Keratinocyte (primary cell): ENCODE measurements around the gene EEF1G. TPM values are rescaled to one million over a fixed set of nuclear protein-coding genes. Genes with fewer than 3 reads are reported as not detected.

Experiments
- DNase-seq: peaks from one replicate; pipeline ENCODE4 v3.0.0-alpha.2; 2011; ENCODE audit warnings: low read depth, missing footprints, low spot score
- FAIRE-seq: peaks from 2 replicates; lab custom pipeline; 2011; peaks lifted over from hg19 to GRCh38; lab: Jason Lieb, UNC
- H2AFZ ChIP-seq: 2 replicates; pipeline ENCODE4 v1.6.0; 2012; ENCODE audit warnings: low read length, control low read depth, inconsistent platforms; ENCODE audit not compliant: control insufficient read depth
- H3K27ac ChIP-seq: 2 replicates; pipeline ENCODE4 v1.5.1; 2011; ENCODE audit warnings: low read length; ENCODE audit not compliant: control insufficient read depth, insufficient read depth
- H3K27me3 ChIP-seq: 3 replicates; pipeline ENCODE4 v1.6.0; 2011; ENCODE audit warnings: low read length; ENCODE audit not compliant: control insufficient read depth, insufficient read depth; ENCODE audit errors: extremely low read depth
- H3K36me3 ChIP-seq, 2 experiments: 2 replicates in 1 of 2; 3 replicates in 1 of 2; pipeline ENCODE4 v1.5.1; 2011; ENCODE audit warnings: low read length in 2 of 2, mild to moderate bottlenecking in 1 of 2; ENCODE audit not compliant: control insufficient read depth in 2 of 2, insufficient read depth in 2 of 2; ENCODE audit errors: extremely low read depth in 1 of 2
- H3K4me1 ChIP-seq: 3 replicates; pipeline ENCODE4 v1.5.1; 2011; ENCODE audit warnings: low read length; ENCODE audit not compliant: control insufficient read depth, insufficient read depth; ENCODE audit errors: extremely low read depth
- H3K4me2 ChIP-seq: 3 replicates; pipeline ENCODE4 v1.6.0; 2011; ENCODE audit warnings: low read depth, low read length; ENCODE audit not compliant: control insufficient read depth, insufficient read depth; ENCODE audit errors: extremely low read depth
- H3K4me3 ChIP-seq, 3 experiments: fragments of 200-600 bp in 1 of 3; sonication (generic) in 1 of 3; 2 replicates in 2 of 3; 3 replicates in 1 of 3; pipeline ENCODE4 v1.5.1; 2011 to 2016; ENCODE audit warnings: low read length in 3 of 3, mild to moderate bottlenecking in 3 of 3, control low read depth in 2 of 3, inconsistent platforms in 1 of 3, low read depth in 1 of 3, mixed read lengths in 1 of 3, mixed run types in 1 of 3, moderate library complexity in 1 of 3; ENCODE audit not compliant: control insufficient read depth in 2 of 3, insufficient read depth in 2 of 3; ENCODE audit errors: extremely low read depth in 1 of 3
- H3K79me2 ChIP-seq: 2 replicates; pipeline ENCODE4 v1.6.0; 2012; ENCODE audit warnings: low read length; ENCODE audit not compliant: control insufficient read depth, insufficient read depth
- H3K9ac ChIP-seq: 3 replicates; pipeline ENCODE4 v1.6.0; 2011; ENCODE audit warnings: low read length; ENCODE audit not compliant: control insufficient read depth, insufficient read depth; ENCODE audit errors: extremely low read depth
- H3K9me1 ChIP-seq: 3 replicates; pipeline ENCODE4 v1.6.0; 2011; ENCODE audit warnings: low read length; ENCODE audit not compliant: control insufficient read depth, insufficient read depth; ENCODE audit errors: extremely low read depth
- H3K9me3 ChIP-seq: 2 replicates; pipeline ENCODE4 v1.5.1; 2012; ENCODE audit warnings: low read depth, low read length; ENCODE audit not compliant: control insufficient read depth
- H4K20me1 ChIP-seq: 3 replicates; pipeline ENCODE4 v1.6.0; 2011; ENCODE audit warnings: low read length; ENCODE audit not compliant: control insufficient read depth, insufficient read depth; ENCODE audit errors: extremely low read depth
- CTCF ChIP-seq, 3 experiments: IDR thresholded peaks in 1 of 3; conservative IDR thresholded peaks in 1 of 3; optimal IDR thresholded peaks in 1 of 3; 2 replicates in 2 of 3; 3 replicates in 1 of 3; pipeline versions ENCODE3 to v1.5.1; 2011; ENCODE audit warnings: low read length in 3 of 3, mild to moderate bottlenecking in 3 of 3, moderate library complexity in 2 of 3, control low read depth in 1 of 3, inconsistent platforms in 1 of 3; ENCODE audit not compliant: insufficient read depth in 2 of 3; ENCODE audit errors: extremely low read depth in 1 of 3
- EZH2 ChIP-seq: IDR thresholded peaks from one replicate; pipeline ENCODE4 v1.6.1; 2012; ENCODE audit warnings: inconsistent platforms, mild to moderate bottlenecking, low read length, moderate library complexity
- dilution Hi-C: fragments of 300-500 bp; cut with MboI; formaldehyde crosslinking; loops from one replicate; pipeline ENCODE4 v1.7.0; 2020; ENCODE audit warnings: low sequenced_read_pairs; ENCODE audit not compliant: extremely low pct_ligation_motif_present
- polyA plus RNA-seq, 5 experiments: library from polyadenylated mRNA; depleted of rRNA in 3 of 5; stranded (reverse) in 3 of 5; stranded (forward) in 1 of 5; unstranded in 1 of 5; fragments of >200 nt; gene quantifications; 1 replicate in 1 of 5; 2 replicates in 3 of 5; 3 replicates in 1 of 5; pipeline versions ENCODE4 v1.2.1 to v1.2.3, GENCODE V29; 2011 to 2012; ENCODE audit warnings: missing spikeins in 2 of 5, low read depth in 1 of 5, low replicate concordance in 1 of 5

The EEF1G gene
- polyA plus RNA-seq, 1 donor (not counting 4 experiments of a cell fraction or from before 2014, with no cell fraction given) = 1,735 TPM

DNA sequence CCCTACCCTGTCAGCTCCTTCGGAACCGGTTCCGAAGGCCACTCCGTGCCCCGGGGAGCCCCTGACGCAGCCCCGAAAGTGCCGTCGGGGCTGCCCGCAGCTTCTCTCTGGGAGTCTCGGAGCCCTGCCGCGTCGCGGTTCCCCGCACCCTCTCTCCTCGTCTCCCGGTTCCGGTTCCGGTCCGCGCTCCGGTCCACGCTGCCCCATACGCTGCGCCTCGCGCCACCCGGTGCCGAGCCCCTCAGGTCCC is 27.4 kb upstream of the EEF1G start:
- no peaks in the 10 kb centered on the region for H3K9me1 ChIP-seq
- peak overlapping the region; percentile 99 for H3K4me2 ChIP-seq
- TF ChIP-seq EZH2 = no peak
- no peak for TF ChIP-seq CTCF (optimal IDR thresholded peaks at IDR 0.05 in 1 of 3, IDR thresholded peaks at IDR 0.05 in 1 of 3, conservative IDR thresholded peaks at IDR 0.05 in 1 of 3; ENCODE audit: extremely low read depth in 1 of 3, insufficient read depth in 2 of 3, low read length in 3 of 3)
- no peaks in the 10 kb centered on the region for H4K20me1 ChIP-seq
- H3K79me2 ChIP-seq = peaks cover 45% of the 10 kb centered on the region
- dilution Hi-C loops = no loop called here
- H3K27ac ChIP-seq = peak overlapping the region; percentile 95
- H3K9ac ChIP-seq = peak overlapping the region; percentile 95
- H3K27me3 ChIP-seq = no peaks in the 10 kb centered on the region
- H2AFZ ChIP-seq = no peak overlapping the region
- FAIRE-seq = no peak
- no peak for DNase-seq
- no peaks in the 10 kb centered on the region for H3K9me3 ChIP-seq
- H3K36me3 ChIP-seq = peaks cover 31 to 32% of the 10 kb centered on the region in 2 experiments
- peaks cover 14% of the 10 kb centered on the region for H3K4me1 ChIP-seq
- peak overlapping the region; percentile 77 to 99 (median 86) for H3K4me3 ChIP-seq

DNA sequence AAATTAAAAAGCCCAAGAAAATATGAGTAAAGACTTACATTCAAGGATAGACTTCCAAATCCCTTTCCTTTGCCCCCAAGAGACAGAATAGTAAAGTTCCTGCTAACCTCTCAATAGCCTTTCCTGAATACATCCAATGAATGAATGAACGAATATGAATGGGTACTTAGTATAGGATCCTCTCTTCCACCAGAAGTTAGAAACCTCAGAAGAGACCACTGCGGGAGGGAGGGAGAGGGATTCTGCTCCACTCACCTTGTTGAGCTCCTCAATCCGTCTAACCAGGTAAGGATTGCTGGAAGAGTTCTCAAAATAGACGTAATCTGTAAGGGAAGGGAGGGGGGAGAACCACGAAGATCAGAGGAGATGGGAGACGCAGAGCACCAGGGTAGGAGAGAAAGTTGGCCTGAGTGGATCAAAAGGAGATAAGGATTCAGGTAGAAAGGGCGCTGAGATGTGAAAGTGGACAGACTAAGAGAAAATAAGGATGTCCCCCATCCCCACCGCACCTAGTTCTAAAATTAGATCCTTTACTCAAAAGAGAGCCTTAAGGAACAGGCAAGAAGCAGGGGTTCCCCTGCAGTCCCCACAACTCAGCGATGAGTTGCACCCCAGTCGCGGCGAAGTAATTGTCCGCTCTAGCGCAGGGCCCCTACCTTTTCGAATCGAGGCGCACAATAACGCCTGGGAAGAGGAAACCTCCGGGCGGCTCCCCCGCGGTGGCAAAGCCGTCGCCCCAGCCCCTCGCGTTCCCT is 26.9 kb upstream of the EEF1G start:
- Histone ChIP-seq H3K27ac (peak overlapping the region; percentile 95), H3K4me3 (peak overlapping the region; percentile 77 to 99 (median 86)), H3K4me2 (peak overlapping the region; percentile 99), H4K20me1 (no peaks in the 10 kb centered on the region), H3K27me3 (no peaks in the 10 kb centered on the region), H3K9ac (peak overlapping the region; percentile 95), H2AFZ (no peak overlapping the region), H3K9me1 (no peaks in the 10 kb centered on the region), H3K79me2 (peaks cover 48% of the 10 kb centered on the region), H3K4me1 (peaks cover 14% of the 10 kb centered on the region), H3K36me3 (peaks cover 36 to 37% of the 10 kb centered on the region in 2 experiments), H3K9me3 (no peaks in the 10 kb centered on the region)
- TF ChIP-seq CTCF (optimal IDR thresholded peaks at IDR 0.05 in 1 of 3, IDR thresholded peaks at IDR 0.05 in 1 of 3, conservative IDR thresholded peaks at IDR 0.05 in 1 of 3; ENCODE audit: extremely low read depth in 1 of 3, insufficient read depth in 2 of 3, low read length in 3 of 3) = no peak
- no peak for TF ChIP-seq EZH2
- DNase-seq (no peak), FAIRE-seq (no peak)
- dilution Hi-C loops = no loop called here
